ENCODE results near the gene SHROOM3. TPM values are rescaled to one million over a fixed set of nuclear protein-coding genes. Genes with fewer than 3 reads are reported as not detected.

The SHROOM3 gene
- total and polyA plus RNA-seq, 2 of the 13 experiments (the other 11 are each of a cell fraction or from before 2014, with no cell fraction given): 0.01 TPM; not detected in 1

- BruUV-seq (replicated peaks): no TSS peak
- H3K27me3 ChIP-seq (ENCODE audit: control insufficient read depth in 1 of 2, insufficient read depth in 2 of 2, low read length in 2 of 2): no peaks in the 10 kb centered on the region; a peak in 1 of 5 replicates
- H3K4me3 ChIP-seq (replicated peaks in 1 of 3; ENCODE audit: insufficient read depth in 1 of 3, low read depth in 2 of 3, low read length in 3 of 3): no peak overlapping the region
- intact Hi-C loops (cut with micrococcal nuclease; ENCODE audit: unreplicated experiment): loop anchor here (1.0 kb wide), 1 partner anchor 237 kb away; no protein-coding TSS in a partner anchor
- H3K4me1 ChIP-seq (ENCODE audit: insufficient read depth, low read length): no peaks in the 10 kb centered on the region
- DNase-seq (ENCODE audit: low spot score) (peak; percentile 12), ATAC-seq (no peak), FAIRE-seq (no peak)
- H3K9me3 ChIP-seq (ENCODE audit: low read length): no peaks in the 10 kb centered on the region
- H4K20me1 ChIP-seq (ENCODE audit: insufficient read depth, low read length): no peaks in the 10 kb centered on the region
- H3K9ac ChIP-seq (ENCODE audit: insufficient read depth, low read depth, low read length): no peak overlapping the region
- no peaks in the 10 kb centered on the region for H3K79me2 ChIP-seq (ENCODE audit: insufficient read depth, low read length)
- CTCF ChIA-PET (ENCODE audit: low intra/inter-chr PET ratio, low total read pairs): interaction anchor here (1.3 to 1.7 kb wide), 2 partner anchors 234 to 238 kb away, joined by 4 to 8 read pairs; no protein-coding TSS in a partner anchor
- in situ Hi-C loops (cut with HindIII; ENCODE audit: extremely low pct_ligation_motif_present, low pct_unique_long_range_greater_than_20kb): no loop called here
- no peak overlapping the region for H3K4me2 ChIP-seq (ENCODE audit: low read depth, low read length)
- TF ChIP-seq, protein P1, sequence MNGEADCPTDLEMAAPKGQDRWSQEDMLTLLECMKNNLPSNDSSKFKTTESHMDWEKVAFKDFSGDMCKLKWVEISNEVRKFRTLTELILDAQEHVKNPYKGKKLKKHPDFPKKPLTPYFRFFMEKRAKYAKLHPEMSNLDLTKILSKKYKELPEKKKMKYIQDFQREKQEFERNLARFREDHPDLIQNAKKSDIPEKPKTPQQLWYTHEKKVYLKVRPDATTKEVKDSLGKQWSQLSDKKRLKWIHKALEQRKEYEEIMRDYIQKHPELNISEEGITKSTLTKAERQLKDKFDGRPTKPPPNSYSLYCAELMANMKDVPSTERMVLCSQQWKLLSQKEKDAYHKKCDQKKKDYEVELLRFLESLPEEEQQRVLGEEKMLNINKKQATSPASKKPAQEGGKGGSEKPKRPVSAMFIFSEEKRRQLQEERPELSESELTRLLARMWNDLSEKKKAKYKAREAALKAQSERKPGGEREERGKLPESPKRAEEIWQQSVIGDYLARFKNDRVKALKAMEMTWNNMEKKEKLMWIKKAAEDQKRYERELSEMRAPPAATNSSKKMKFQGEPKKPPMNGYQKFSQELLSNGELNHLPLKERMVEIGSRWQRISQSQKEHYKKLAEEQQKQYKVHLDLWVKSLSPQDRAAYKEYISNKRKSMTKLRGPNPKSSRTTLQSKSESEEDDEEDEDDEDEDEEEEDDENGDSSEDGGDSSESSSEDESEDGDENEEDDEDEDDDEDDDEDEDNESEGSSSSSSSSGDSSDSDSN (CRISPR knock-in tag; IDR thresholded peaks at IDR 0.05): no peak
- no peak for TF ChIP-seq KDM6A (CRISPR knock-in tag; IDR thresholded peaks at IDR 0.05; ENCODE audit: low read depth)
- TF ChIP-seq, protein P2, sequence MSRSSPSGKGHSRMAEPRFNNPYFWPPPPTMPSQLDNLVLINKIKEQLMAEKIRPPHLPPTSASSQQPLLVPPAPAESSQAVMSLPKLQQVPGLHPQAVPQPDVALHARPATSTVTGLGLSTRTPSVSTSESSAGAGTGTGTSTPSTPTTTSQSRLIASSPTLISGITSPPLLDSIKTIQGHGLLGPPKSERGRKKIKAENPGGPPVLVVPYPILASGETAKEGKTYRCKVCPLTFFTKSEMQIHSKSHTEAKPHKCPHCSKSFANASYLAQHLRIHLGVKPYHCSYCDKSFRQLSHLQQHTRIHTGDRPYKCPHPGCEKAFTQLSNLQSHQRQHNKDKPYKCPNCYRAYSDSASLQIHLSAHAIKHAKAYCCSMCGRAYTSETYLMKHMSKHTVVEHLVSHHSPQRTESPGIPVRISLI (CRISPR knock-in tag; IDR thresholded peaks at IDR 0.05; ENCODE audit: borderline replicate concordance): peak; percentile 70; the same call in 1 of the 2 replicates
- TF ChIP-seq STAG1 (CRISPR knock-in tag; IDR thresholded peaks at IDR 0.05): peak; percentile 63
- TF ChIP-seq SMC3 (IDR thresholded peaks at IDR 0.05; ENCODE audit: low read length): peak; percentile 21; the same call in 1 of the 2 replicates
- TF ChIP-seq CTCF (CRISPR knock-in tag; IDR thresholded peaks at IDR 0.05): peak; percentile 35
- WGBS (ENCODE audit: low lambda C conversion rate): under 1% methylated on average over 6 of the region's 6 CpGs
- no peaks in the 10 kb centered on the region for H3K36me3 ChIP-seq (replicated peaks in 1 of 2; ENCODE audit: control insufficient read depth in 1 of 2, insufficient read depth in 2 of 2, low read length in 2 of 2)
- H3K27ac ChIP-seq (ENCODE audit: extremely low read length, insufficient read depth, low read length): no peak overlapping the region
- POLR2A ChIA-PET: no interaction called here
- H2AFZ ChIP-seq (ENCODE audit: low read length): no peak overlapping the region
Observed at GRCh38 chr4:76748649-76749048, 313.6 kb downstream of the SHROOM3 start.

All from HepG2 (cell line).